NOMO-1 (cell line): ENCODE results near the gene P2RX6.
A peak's percentile ranks its signal among the peaks of the same experiment; 100 is the strongest.

Source experiments
- DNase-seq, 2 experiments: peaks; one replicate each; lab custom pipeline; 2025; ENCODE audit not compliant: unreplicated experiment in 2 of 2; lab: John Stamatoyannopoulos, UW

P2RX6 gene

GRCh38 chr22:21010426-21011113, 4.4 kb upstream of the P2RX6 start:
- no peak for DNase-seq

GRCh38 chr22:21012446-21013407, 2.2 kb upstream of the P2RX6 start:
- DNase-seq: no peak

- no peak for DNase-seq
These were observed 1.2 kb upstream of the P2RX6 start for GRCh38 chr22:21013657-21014201.

GRCh38 chr22:21014202-21014725, 701 bp upstream of the P2RX6 start:
- peak; percentile 94 for DNase-seq

- DNase-seq: no peak
These were observed 571 bp downstream of the P2RX6 start for GRCh38 chr22:21015466-21016006.

GRCh38 chr22:21016644-21017420, 1.9 kb downstream of the P2RX6 start:
- no peak for DNase-seq

GRCh38 chr22:21018314-21018713, 3.3 kb downstream of the P2RX6 start:
- DNase-seq: no peak

- peak; percentile 15 to 19 for DNase-seq
These were observed 6.0 kb downstream of the P2RX6 start for GRCh38 chr22:21020802-21021429.

GRCh38 chr22:21022507-21022906, 7.5 kb downstream of the P2RX6 start:
- DNase-seq: no peak

- no peak for DNase-seq
These were observed 8.1 kb downstream of the P2RX6 start for GRCh38 chr22:21022955-21023614.

GRCh38 chr22:21025266-21025665, 10.3 kb downstream of the P2RX6 start:
- no peak for DNase-seq

- no peak for DNase-seq
These were observed 11.1 kb downstream of the P2RX6 start for GRCh38 chr22:21025763-21026755.

- no peak for DNase-seq
These were observed 12.1 kb downstream of the P2RX6 start for GRCh38 chr22:21026783-21027692.

- no peak for DNase-seq
These were observed 13.6 kb downstream of the P2RX6 start for GRCh38 chr22:21028277-21029251.

GRCh38 chr22:21029486-21030025, 14.6 kb downstream of the P2RX6 start:
- DNase-seq: no peak

GRCh38 chr22:21030032-21030431, 15.1 kb downstream of the P2RX6 start:
- DNase-seq: no peak
